ENCODE data around the gene POC1A. TPM values are rescaled to one million over a fixed set of nuclear protein-coding genes. Genes with fewer than 3 reads are reported as not detected.

The POC1A gene
- total and polyA plus RNA-seq, 2 of the 4 experiments (the other 2 are of a cell fraction), result 10.6 to 11.5 TPM

- TF ChIP-seq USF2 (IDR thresholded peaks at IDR 0.05; ENCODE audit: low read depth, low read length), result no peak; the same call in 1 of the 2 replicates
Measured at GRCh38 chr3:52109611-52110301, 44.5 kb downstream of the POC1A start (continued).

GRCh38 chr3:52108302-52109232 is 45.7 kb downstream of the POC1A start:
- BruUV-seq (replicated peaks), result no TSS peak
- Histone ChIP-seq H3K18ac (ENCODE audit: low read depth, low read length) (no peak overlapping the region), H2AK5ac (ENCODE audit: low read depth, low read length) (no peak overlapping the region), H2AK9ac (replicated peaks; ENCODE audit: low read depth, low read length, poor library complexity) (peak overlapping the region; percentile 60), H4K5ac (ENCODE audit: low read depth, low read length) (no peak overlapping the region), H3K79me1 (ENCODE audit: low read depth in 1 of 2, low read length in 2 of 2) (peaks cover 0 to 4% of the 10 kb centered on the region in 2 experiments; a peak in 2 of 4 replicates), H3K4me1 (ENCODE audit: control insufficient read depth, insufficient read depth, low read length) (peaks cover 2% of the 10 kb centered on the region; the same call in 1 of the 2 replicates), H2BK120ac (ENCODE audit: low read depth, low read length) (no peak overlapping the region), H3K4me2 (ENCODE audit: low read depth, low read length) (no peak overlapping the region), H4K91ac (ENCODE audit: insufficient read depth, low read depth, low read length) (no peak overlapping the region), H3K9ac (ENCODE audit: low read depth, low read length) (no peak overlapping the region), H3K14ac (replicated peaks; ENCODE audit: low read depth, low read length) (no peak overlapping the region), H4K20me1 (ENCODE audit: insufficient read depth, low read length) (no peaks in the 10 kb centered on the region), H4K8ac (ENCODE audit: low read depth in 2 of 2, low read length in 2 of 2) (no peak overlapping the region), H3K4ac (ENCODE audit: low read depth, low read length) (no peak overlapping the region), H2BK20ac (ENCODE audit: low read depth, low read length) (no peak overlapping the region), H3K23ac (ENCODE audit: low read depth, low read length) (no peak overlapping the region), H3K27ac (ENCODE audit: insufficient read depth, low read length) (no peak overlapping the region), H2BK15ac (ENCODE audit: low read depth, low read length) (no peak overlapping the region), H3K9me1 (ENCODE audit: insufficient read depth, low read length) (0 out of 2 replicates have a peak, but pooled peaks cover 10% of the 10 kb centered on the region), H3K56ac (ENCODE audit: extremely low read depth, insufficient read depth, low read length) (no peak overlapping the region), H3K4me3 (ENCODE audit: insufficient read depth, low read depth, low read length) (no peak overlapping the region), H3K36me3 (ENCODE audit: control insufficient read depth, insufficient read depth, low read length) (no peaks in the 10 kb centered on the region; the same call in 1 of the 2 replicates), H2BK5ac (ENCODE audit: low read depth, low read length, poor library complexity, severe bottlenecking) (no peak overlapping the region), H3K9me3 (ENCODE audit: control insufficient read depth, insufficient read depth, low read length) (no peaks in the 10 kb centered on the region), H2AFZ (replicated peaks; ENCODE audit: low read length, poor library complexity) (no peak overlapping the region), H3K27me3 (ENCODE audit: control insufficient read depth, insufficient read depth, low read length) (no peaks in the 10 kb centered on the region)
- intact Hi-C loops (cut with micrococcal nuclease) (no loop called here), in situ Hi-C loops (cut with MboI; ENCODE audit: low sequenced_read_pairs) (no loop called here), dilution Hi-C loops (cut with HindIII; ENCODE audit: low sequenced_read_pairs, unreplicated experiment) (no loop called here)
- POLR2A ChIA-PET (ENCODE audit: unreplicated experiment), result no interaction called here
- CTCF ChIA-PET, result interaction anchor here (1.2 kb wide), 1 partner anchor 105 kb away, joined by 3 read pairs; no protein-coding TSS in a partner anchor
- TF ChIP-seq BHLHE40 (IDR thresholded peaks at IDR 0.05; ENCODE audit: low read depth, low read length) (no peak), USF2 (IDR thresholded peaks at IDR 0.05; ENCODE audit: low read depth, low read length) (no peak), RAD21 (IDR thresholded peaks at IDR 0.05; ENCODE audit: low read length) (peak; percentile 29; the same call in 1 of the 2 replicates), FOS (IDR thresholded peaks at IDR 0.05; ENCODE audit: low read depth, low read length) (no peak)
- no peak for DNase-seq
- ATAC-seq (ENCODE audit: low read depth), result no peak
- 79% methylated on average over 8 of the region's 20 CpGs; no CpG with 5 or more reads in 1 of the 2 experiments for WGBS, 2 experiments (ENCODE audit: extremely low coverage in 2 of 2, insufficient read length in 1 of 2)

Data from IMR-90 (cell line).